Measurements from ENCODE around the gene TGM3.

The TGM3 gene

GRCh38 chr20:2311329-2311728 is 15.5 kb downstream of the TGM3 start:
- DNase-seq: no peak

GRCh38 chr20:2312876-2313275 is 17.1 kb downstream of the TGM3 start:
- DNase-seq: no peak

GRCh38 chr20:2313316-2313715 is 17.5 kb downstream of the TGM3 start:
- no peak for DNase-seq

DNA sequence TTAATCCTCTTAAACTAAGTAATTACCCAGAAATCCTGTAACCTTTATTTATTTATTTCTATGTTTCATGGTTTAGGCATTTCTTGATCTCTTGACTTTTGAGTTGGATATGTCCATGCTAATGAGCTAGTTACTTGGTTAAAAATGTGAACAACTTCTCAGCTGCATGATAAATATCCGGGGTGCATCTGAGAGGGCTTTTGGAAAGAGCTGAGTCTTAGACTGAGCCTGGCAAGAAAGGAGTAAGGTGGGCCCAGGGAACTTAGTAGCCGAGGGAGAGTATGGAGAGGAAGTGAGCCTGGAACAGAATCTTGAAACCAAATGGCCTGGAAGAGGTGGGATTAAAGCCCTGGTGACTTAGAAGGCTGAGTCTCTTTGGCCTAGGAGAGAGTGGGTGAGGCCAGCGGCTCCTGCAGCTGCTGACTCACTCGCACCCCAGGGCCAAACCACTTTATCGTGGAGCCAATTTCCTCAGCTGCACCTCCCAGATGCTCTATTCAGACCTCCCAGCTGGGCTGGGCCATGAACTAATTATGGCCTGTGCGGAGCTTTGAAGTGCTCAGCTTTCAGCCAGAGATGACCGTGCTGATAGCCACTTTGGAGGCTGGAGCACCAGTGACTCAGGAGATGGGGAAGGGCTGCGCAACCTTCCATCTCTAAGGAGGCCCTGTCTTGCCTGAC is 19.1 kb downstream of the TGM3 start:
- DNase-seq: no peak

DNA sequence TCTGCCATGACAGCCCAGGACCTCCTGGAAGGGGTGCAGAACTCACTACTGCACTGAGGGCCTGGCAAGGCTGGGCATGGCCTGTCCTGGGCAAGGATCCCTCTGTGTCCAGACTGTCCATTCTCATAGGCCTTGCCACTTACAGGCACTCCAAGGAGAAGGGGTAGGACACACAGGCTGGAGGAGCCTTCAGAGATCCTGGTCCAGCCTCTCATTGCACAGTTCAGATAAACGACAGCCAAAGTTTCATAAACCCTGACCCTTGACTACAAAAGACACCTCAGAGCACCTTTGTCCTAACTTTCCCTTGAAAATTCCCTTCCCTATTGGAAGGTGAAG is 19.6 kb downstream of the TGM3 start:
- DNase-seq: no peak

- DNase-seq: no peak
Observed at GRCh38 chr20:2316847-2317495, 21.2 kb downstream of the TGM3 start.

DNA sequence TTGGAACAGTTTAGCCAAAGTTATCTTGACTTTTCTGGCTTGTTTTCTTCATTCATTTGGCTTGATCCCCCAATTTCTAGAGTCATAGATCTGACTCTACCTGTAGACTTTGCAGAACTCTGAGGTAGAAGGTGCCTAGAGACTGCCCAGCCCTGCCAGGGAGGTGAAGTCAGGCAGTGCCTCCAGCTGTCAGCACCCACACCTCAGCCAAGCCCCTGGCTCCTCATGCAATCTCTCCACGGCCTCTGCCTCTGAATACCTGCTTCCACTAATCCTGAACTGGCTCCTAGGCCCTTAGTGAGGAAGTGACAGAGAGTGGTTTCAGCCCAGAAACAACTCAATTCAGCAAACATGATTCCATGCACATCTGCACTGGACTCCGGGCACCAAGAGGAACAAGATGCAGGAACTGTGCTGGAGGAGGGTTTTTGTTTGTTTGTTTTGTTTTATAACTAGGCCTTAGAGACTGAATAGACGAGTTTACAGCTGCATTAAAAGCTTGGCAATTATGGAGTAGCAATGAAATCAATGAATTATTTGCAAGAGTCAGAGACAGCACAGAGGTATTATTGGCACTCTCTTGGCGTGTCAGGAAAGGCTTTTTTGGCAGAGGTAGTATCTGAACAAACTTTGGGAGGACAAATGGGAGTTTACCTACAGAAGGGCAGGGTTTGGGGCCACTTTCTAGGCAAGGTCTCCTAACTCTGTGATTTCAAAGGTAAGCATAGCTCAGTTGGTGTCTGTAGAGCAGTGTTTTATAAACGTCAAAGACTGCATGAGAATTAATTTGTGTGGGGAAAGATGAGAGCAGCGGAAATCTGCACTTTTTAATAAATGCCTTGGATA is 25.2 kb downstream of the TGM3 start:
- DNase-seq: no peak

DNA sequence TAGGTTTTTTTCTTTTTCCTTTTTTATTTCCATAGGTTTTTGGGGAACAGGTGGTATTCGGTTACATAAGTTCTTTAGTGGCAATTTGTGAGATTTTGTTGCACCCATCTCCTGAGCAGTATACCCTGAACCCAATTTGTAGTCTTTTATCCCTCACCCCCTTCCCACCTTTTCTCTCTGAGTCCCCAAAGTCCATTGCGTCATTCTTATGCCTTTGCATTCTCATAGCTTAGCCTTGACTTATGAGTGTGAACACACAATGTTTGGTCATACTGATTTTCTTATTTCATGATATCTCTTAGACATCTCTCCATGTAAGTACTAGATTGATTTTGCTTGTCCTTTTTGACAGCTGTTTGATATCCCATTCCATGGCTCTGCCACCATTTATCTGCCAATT is 27.2 kb downstream of the TGM3 start:
- no peak for DNase-seq

DNA sequence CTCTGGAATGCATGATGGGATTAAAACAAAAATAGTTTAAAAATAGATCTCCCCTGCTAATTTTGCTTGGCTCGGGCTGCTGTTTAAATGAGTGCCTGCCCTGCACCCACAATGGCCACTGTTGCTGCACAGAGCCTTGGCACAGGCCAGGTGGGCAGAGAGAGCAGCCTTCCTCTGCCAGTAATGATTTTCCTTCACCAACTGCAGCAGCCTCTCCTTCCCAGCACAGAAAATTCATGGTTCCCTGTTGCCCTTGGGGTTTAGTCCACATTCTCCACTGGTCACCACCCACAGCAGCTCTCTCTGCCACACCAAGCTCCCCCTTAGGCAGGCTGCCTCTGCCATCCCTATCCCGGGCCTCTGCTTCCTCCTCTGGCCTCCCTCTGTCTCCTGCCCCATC is 30.2 kb downstream of the TGM3 start:
- DNase-seq: no peak

GRCh38 chr20:2327620-2328555 is 32.1 kb downstream of the TGM3 start:
- DNase-seq: no peak

GRCh38 chr20:2329286-2329685 is 33.5 kb downstream of the TGM3 start:
- DNase-seq: no peak

DNA sequence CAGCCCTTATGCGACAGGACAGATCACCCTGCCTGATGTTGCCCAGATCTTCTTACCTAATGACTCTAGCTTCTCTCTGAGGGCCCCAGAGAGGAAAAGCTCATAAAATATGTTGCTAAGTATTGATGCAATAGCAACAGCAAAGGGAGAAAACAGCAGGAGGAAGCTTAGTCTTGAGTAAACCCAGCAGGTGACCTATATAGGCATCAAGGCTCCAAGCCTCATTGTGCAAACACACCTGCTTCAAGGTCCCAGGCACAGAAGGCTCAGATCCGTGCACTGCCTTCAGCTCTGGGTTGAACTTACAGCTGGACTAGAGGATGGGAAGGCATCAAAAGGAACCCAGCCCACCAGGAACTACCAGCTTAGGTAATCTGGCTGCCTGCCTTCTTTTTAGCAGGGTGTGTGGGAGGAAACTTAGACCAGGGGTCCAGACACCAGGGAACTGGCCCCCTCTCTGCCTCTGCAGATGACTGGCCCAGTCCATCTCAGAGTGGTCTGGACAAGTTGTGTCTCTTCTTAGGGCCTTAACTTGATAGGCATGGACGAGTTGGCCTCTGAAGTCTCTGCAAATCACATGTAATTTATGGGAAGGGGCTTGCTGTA is 34.4 kb downstream of the TGM3 start:
- no peak for DNase-seq

DNA sequence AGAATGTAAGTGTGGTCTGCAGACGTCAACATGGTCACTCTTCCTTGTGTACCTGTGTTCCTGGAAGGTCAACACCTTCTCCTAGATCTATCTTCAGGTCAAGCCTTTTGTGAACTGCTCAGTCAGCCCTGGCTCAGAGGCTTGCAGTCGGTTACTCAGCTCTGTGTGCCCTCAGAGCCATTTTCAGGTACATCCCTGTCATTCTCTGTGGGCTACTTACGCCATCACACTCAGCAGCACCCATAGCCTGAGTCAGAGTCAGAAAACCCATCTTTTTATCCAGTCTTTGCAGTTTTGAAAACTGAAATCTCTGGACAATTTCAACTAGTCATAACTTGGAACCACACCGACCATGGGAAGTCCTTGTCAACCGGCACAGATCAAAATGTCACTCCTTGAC is 35.3 kb downstream of the TGM3 start:
- no peak for DNase-seq

DNA sequence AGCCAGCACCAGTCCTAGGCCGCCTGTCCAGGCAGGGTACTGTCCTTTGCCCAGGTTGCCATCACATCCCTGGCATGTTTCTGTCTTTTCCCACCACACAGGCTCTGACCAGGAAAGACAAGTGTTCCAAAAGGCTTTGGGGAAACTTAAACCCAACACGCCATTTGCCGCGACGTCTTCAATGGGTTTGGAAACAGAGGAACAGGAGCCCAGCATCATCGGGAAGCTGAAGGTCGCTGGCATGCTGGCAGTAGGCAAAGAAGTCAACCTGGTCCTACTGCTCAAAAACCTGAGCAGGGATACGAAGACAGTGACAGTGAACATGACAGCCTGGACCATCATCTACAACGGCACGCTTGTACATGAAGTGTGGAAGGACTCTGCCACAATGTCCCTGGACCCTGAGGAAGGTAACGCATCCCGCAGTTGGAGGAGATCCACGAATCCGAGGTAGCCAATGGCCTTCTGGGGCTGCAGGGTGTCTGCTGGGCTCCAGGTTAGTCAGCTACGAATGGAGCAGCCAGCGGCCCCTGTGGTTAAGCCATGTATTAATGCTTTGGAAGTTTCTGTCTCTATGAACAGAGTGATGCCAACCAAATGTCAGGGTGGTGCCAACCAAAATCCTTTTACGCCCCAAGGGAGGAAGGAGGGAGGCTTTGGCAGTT is 36.2 kb downstream of the TGM3 start:
- no peak for DNase-seq

GRCh38 chr20:2332711-2333110 is 36.9 kb downstream of the TGM3 start:
- no peak for DNase-seq

DNA sequence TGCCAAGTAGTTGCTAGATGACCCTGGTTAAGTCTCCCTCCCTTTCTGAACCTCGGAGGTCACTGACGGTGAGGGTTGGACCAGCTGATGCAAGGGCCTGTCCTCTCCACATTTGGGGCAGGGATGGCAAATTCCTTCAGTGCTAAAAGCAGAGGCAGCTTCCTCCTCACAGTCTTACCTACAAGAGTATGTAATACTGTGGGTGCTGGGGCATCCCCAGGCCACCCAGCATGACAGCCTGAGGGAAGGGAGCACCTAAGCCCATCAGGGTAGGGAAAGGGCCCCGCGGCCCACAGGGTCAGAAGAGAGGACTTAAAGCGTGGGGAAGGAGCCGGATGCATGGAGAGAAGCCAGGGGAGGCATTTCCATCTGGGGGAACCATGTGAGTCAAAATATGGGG is 38.0 kb downstream of the TGM3 start:
- DNase-seq: no peak

- no peak for DNase-seq
Observed at GRCh38 chr20:2335096-2335870, 39.5 kb downstream of the TGM3 start.

DNA sequence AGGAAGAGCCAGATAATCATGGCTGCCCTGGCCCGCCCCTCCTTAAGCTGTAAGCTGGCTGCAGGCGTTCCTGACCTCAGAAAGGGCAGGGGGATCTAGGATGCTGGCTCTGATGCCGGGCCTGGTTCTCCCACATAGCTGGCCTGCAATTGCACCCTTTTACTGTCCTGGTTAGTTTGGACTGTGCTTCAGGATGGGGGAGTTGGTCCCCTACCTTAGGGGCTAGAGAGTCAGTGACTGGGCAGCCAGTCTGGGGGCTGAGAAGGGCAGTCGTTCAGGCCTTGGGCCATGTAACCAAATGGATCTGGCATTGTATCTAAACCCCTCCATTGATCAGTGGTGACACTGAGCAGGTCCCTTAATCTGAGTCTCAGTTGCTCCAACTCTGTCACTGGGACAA is 40.7 kb downstream of the TGM3 start:
- no peak for DNase-seq

GRCh38 chr20:2337142-2337541 is 41.3 kb downstream of the TGM3 start:
- DNase-seq: no peak

DNA sequence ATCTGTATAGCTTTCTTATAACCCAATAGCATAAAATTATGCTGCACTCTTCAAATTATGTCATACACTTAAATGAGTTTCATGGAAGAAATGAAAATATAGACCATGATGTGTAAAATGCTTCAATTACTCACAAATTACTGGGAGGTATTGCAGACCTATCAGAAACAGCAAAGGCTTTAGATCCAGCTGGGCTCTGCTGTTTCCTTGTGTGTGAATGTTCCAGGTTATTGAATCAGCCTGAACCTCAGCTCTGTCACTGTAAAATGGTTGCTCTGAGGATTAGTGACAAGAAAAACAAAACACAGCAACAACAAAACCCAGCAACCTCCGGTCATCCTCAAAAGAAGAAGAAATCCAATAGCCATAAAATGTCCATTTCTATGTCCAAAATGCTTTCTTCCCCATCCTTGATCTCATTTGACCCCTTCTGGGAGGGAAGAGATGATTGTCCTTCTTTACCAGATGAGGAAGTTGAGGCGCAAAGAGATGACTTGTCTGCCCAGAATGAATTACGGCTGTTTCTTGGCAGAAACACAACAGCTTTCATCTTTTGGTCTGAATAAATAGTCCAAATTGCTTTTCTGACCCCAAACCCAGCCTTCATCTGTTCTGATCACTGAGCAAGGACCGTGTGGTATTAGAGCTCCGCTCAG is 42.7 kb downstream of the TGM3 start:
- DNase-seq: no peak

DNA sequence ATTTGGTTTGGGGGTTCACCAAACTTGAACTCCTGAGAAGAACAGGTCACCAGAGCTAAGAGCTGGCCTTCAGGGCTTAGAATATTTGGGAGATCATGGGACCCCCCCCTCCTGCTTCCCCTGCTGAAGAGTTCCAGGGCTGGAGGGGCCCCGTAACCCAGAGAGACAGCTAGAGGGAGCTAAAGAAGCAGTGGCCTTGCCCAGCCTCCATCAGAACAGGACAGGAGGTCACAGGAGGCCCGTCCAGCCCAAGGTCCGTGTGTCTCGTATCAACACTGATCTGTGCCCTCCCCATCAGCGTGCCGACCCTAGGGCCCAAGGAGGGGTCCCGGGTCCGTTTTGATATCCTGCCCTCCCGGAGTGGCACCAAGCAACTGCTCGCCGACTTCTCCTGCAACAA is 44.3 kb downstream of the TGM3 start:
- no peak for DNase-seq

Data from stimulated activated CD4-positive, alpha-beta T cell treated with anti-CD3 and anti-CD28 coated beads, Interleukin-4, amount 100 ng/mL, for 24 hours (primary cell).